ENCODE results near the gene CNTN5.
"Not testable (repeated sequence)": the region's sequence is repeated elsewhere in the genome, so short reads cannot be mapped to it uniquely, and the experiment has no call there.

CNTN5 gene

DNA sequence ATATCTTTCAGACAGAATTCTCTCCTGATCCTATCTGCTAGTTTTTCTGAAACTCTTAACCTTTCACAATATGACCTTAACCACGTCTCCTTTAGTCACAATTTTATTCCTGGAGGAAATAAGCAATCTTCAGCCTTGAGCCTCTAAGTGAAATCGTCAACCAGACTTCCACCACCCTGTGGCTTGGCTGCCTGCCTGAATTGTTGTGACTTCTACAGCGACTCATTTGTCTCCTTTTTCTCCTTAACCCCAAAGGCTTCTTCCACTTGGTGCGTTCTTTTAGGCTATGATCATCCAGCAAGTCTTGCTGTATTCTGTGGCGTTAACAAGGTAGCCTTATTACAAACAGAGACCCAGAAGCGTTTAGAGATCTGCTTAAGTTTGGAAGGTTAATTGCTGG lies 1131.2 kb downstream of the CNTN5 start:
- no peak for DNase-seq

DNA sequence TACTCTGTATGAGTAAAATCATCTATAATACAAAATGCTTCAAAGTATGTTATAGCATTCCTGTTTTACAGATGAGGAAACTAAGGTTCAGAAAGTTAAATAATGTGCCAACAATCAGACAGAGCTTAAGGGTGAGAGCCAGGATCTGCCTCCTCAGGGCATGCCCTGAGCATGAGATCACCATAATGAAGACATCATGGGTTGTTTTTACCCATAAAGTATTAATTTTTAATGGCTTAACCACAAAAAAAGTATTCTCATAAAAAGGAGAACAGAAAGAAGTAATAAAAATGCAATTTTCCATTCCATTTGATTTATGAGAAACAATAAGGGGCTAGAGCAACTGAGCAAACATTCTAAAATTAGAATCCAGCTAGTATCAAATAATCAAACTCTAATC lies 1132.0 kb downstream of the CNTN5 start:
- DNase-seq: no peak

GRCh38 chr11:100163471-100163870 lies 1142.7 kb downstream of the CNTN5 start:
- DNase-seq: no peak

DNA sequence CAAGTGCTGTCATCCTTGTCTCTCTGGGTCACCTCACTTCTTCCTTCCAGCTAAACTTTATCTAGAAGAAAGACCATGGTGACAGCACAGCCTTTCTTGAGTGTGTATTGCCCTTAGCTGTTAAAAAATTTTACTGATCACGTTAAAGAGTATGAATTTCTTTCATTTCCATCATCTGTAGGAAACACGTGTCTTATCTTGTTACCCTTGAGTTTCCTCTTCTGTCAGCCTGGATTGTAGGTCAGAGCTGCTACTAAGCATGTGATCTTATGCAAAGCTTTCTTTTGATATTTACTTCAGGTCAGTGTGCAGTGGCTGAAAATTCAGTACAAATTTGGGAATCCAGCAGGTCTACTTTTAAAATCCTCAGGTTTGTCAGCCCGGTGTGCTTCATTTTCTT lies 1154.1 kb downstream of the CNTN5 start:
- DNase-seq: no peak

DNA sequence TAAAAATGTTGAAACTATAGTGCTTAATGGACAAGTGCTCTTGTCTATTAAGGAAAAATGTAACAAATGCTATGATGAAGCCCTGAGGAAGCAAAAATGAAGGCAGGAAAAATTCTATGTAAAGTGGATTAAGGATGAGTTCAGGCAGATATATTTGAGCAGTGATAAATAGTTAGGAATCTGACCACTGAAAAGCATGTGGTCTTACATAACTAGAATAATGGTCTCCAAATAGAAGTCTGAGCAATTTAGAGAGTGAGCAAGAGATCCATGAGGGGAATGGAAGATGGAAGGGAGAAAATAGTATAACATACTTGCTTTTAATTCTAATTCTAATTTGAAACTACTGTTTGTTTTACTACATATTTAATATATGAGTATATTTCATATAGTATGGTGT lies 1155.7 kb downstream of the CNTN5 start:
- no peak for DNase-seq

DNA sequence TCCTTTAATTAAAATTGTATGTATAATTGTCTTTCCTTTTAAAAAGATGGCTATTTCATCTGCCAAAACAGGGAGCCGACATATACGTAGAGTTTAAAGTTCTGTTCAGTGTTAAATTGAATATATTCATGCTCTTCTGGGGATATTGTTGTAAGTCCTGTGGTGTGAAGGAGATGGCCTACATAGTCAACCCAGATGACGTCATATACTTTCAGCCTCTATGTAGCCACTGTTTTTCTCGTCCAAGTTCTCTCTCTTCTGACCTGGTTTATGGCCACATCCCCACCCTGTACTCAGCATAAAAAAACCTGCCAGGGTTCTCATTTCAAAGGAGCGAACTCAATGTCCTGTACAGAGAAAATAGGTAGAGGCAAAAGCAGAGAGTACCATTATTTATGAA lies 1156.9 kb downstream of the CNTN5 start:
- DNase-seq: no peak

DNA sequence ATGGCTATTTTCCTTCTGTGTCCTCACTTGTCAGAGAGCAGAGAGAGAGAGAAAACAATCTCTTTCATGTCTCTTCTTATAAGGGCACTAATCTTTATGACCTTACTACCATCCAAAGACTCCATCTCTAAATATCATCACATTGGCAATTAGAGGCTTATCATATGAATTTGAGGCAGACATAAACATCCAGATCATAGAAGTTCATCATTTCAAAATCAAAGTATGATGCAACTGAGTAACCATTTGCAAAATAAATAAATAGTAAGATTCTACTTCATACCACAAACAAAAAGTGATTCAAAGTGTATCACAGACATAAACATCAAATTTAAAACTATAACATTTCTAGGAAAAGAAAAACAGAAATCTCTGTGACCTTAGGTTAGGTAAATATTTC lies 1161.6 kb downstream of the CNTN5 start:
- no peak for DNase-seq

GRCh38 chr11:100182927-100183326 lies 1162.2 kb downstream of the CNTN5 start:
- DNase-seq: no peak

DNA sequence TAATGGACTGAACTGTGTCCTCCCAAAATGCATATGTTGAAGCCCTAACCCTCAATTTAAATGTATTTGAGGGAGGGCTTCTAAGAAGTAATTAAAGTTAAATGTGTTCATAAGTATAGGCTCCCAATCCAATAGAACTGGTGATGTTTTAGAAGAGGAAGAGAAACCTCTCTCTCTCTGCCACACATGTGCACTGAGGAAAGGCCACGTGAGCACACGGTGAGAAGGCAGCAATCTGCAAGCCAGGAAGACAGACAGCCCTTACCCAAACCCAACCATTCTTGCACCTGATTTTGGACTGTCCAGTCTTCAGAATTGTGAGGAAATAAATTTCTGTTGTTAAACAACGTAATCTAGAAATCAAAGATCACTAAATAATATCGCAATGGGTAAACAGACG lies 1164.8 kb downstream of the CNTN5 start:
- DNase-seq: no peak

- DNase-seq: no peak
Measured at GRCh38 chr11:100188137-100188783, 1167.5 kb downstream of the CNTN5 start.

- DNase-seq: no peak
Measured at GRCh38 chr11:100190395-100190794, 1169.6 kb downstream of the CNTN5 start.

- DNase-seq: no peak
Measured at GRCh38 chr11:100192181-100192580, 1171.4 kb downstream of the CNTN5 start.

GRCh38 chr11:100203789-100204188 lies 1183.0 kb downstream of the CNTN5 start:
- no peak for DNase-seq

DNA sequence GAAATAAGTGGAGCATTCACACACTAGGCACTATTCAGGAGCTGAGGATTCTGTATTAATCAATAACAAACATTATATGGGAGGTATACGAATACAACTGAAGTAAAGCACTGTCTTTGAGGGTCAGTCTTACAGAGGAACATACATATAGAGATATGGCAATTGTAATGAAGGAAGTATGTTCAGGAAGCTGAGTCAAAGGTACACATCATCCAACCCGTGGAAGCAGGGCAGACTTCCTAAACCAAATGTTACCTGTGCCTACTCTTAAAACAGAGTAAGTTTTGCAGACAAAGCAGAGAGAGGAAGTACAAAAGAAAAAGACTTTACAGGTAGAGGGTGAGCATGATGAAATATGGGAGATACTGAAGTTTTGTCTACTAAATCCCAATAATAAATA lies 1185.2 kb downstream of the CNTN5 start:
- DNase-seq: no peak

DNA sequence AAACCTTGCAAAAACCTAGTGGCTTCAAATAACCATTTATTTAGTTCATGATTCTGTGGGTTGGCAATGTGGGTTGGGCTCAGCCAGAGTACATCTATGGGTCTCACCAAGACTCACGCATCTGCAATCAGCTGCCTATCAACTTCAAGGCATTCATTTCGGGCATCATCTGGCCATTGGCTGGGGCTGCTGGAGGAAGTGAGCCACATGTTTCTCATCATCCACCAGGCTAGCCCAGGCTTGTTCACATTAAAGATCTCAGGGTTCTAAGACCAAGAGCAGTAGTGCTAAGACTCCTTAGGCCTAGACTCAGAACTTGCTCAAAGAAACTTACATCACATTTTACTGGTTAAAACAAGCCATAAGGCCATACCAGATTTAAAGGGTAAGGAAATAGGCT lies 1187.5 kb downstream of the CNTN5 start:
- no peak for DNase-seq

- DNase-seq: no peak
Measured at GRCh38 chr11:100214791-100215190, 1194.0 kb downstream of the CNTN5 start.

DNA sequence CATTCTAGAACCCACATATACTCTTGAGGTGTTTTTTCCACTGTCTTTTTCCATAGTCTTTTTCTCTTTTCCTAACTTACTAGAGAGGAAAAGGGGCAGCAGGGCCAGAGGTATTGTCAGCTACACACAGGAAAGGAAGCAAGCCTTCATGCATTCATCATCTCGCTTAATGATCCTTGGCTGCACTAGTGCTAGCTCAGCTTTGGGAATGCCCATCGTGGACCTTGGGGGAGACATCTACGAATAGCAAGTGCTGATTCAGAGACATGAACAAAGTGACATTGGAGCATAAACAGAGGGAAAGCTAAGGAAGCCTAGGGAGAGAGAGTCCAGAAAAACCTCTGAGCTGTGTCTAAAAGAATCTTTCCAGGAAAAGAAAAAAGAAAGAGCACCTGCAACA lies 1200.1 kb downstream of the CNTN5 start:
- no peak for DNase-seq

GRCh38 chr11:100221791-100222190 lies 1201.0 kb downstream of the CNTN5 start:
- no peak for DNase-seq

DNA sequence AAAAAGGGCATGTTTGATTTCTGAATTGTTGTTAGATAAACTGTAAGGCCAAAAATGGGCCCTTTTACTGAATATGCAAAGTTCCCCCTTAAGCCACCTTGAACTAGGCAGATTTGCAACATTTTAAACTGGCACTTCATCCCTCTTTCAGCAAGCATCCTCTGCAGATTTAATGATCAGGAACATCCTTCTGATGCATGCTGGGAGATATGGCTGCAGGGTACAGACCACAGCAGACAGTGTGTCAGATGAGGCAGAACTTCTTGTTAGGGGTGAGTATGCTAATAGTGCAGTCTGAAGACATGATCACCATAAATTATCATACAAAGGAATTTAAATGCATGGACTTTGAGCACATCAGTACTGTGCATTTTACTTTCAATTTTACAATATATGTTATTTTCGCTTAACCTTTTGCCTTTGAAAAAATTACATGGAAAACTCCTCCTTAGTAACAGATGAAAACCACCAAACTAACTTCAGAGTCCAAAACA lies 1203.8 kb downstream of the CNTN5 start:
- no peak for DNase-seq

DNA sequence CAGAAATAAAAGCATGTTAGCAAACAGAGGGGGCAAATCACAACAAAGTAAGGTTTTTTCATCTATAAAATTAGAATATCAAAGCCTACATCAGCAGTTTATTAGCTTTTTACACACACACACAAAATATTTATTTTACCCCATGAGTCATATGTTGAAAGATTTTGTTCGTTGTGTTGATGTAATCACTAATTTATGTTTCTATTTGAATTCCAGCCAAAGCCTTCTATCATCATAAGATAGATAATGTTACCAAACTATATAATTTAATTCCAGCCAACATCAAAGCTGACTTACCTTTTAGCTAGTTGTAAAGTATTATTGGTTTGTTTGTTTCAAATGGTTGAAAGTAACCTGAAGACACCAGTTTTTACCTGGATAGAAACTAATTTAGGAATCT lies 1208.3 kb downstream of the CNTN5 start:
- DNase-seq: no peak

DNA sequence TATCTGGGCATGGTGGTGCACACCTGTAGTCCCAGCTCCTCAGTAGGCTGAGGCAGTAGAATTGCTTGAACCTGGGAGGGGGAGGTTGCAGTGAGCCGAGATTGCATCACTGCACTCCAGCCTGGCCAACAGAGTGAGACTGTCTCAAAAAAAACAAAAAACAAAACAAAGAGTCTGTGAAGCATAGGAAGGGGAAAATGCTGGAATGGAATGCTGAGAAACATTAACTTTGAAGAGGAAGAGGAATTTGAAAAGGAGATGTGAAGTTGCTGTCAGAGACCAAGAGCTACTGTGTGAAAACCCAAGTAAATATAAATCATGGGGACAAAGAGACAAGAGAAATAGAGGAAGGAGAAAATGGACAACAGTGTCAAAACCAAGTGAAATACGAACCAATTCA lies 1211.3 kb downstream of the CNTN5 start:
- no peak for DNase-seq

- DNase-seq: no peak
Measured at GRCh38 chr11:100235085-100235484, 1214.3 kb downstream of the CNTN5 start.

DNA sequence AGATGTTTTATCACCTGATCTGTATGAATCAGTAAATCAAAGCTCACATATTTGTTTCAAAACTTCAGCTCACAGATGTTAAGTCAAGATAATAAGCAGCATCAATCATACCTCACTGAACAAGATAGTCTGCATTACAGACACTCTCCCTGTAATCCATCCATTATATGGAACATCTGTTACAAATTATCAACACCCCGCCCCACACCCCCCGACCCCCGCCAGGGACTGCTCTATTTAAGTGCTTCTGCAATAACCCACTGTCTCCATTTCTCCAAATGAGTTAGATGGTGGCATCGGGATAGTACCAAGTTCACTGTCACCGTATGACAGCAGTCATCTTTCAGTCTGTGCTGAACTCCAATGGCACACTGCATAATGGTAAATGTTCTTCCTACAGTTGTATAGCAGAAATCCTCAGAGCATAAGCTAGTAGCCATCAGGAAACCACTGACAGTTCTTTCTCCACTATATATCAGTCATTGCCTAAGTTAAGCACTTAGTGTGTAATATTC lies 1219.3 kb downstream of the CNTN5 start:
- DNase-seq: no peak

- DNase-seq: no peak
Measured at GRCh38 chr11:100247704-100248103, 1227.0 kb downstream of the CNTN5 start.

DNA sequence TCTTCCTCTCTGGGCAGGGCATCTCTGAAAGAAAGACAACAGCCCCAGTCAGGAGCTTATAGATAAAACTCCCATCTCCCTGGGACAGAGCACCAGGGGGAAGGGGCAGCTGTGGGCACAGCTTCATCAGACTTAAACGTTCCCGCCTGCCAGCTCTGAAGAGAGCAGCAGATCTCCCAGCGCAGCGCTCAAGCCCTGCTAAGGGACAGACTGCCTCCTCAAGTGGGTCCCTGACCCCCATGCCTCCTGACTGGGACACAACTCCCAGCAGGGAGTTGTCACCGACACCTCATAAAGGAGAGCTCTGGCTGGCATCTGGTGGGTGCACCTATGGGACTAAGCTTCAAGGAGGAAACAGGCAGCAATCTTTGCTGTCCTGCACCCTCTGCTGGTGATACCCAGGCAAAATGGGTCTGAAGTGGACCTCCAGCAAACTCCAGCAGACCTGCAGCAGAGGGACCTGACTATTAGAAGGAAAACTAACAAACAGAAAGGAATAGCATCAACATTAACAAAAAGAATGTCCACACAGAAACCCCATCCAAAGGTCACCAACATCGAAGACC lies 1236.6 kb downstream of the CNTN5 start:
- not testable (repeated sequence) for DNase-seq
